Neural progenitor cell (in vitro differentiated cells): ENCODE data around the gene SPATA12.

ENCODE experiments used
- CTCF ChIP-seq: fragments of 200-600 bp; sonication (generic); IDR thresholded peaks from 2 replicates; pipeline ENCODE4 v1.5.1; 2017; ENCODE audit warnings: antibody characterized with exemption, mild to moderate bottlenecking
- EZH2 ChIP-seq: fragments of 200-600 bp; sonication (generic); IDR thresholded peaks from 2 replicates; pipeline ENCODE4 v1.6.1; 2017; ENCODE audit warnings: antibody characterized with exemption, mild to moderate bottlenecking, moderate library complexity
- EZH2phosphoT487 ChIP-seq: fragments of 200-600 bp; sonication (generic); IDR thresholded peaks from 2 replicates; pipeline ENCODE4 v1.6.1; 2017; ENCODE audit warnings: antibody characterized with exemption

DNA sequence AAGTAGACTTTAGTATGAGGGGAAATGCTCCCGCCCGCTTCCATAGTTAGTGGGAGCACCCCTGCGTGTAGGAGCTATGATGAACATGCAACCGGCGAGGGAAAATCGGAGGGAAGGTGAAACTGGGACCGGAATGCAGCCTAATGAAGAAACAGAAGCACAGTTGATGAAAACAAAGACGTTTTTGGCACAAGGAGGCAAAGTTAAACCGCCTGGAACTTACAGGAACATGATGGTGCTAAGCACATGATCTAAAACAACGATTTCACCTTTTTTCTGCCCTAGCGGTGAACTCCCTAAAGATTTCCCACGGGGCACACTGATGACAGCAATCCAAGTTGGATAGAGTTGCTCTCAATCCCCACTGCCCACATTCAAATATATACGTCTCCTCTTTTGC lies 49.4 kb upstream of the SPATA12 start:
- TF ChIP-seq CTCF (no peak), EZH2 (no peak), EZH2phosphoT487 (no peak)
